ENCODE measurements around the gene POLR2B. TPM values are rescaled to one million over a fixed set of nuclear protein-coding genes. Genes with fewer than 3 reads are reported as not detected.

The POLR2B gene
- total RNA-seq, 1 experiment from 2014 or later: 122 TPM

DNA sequence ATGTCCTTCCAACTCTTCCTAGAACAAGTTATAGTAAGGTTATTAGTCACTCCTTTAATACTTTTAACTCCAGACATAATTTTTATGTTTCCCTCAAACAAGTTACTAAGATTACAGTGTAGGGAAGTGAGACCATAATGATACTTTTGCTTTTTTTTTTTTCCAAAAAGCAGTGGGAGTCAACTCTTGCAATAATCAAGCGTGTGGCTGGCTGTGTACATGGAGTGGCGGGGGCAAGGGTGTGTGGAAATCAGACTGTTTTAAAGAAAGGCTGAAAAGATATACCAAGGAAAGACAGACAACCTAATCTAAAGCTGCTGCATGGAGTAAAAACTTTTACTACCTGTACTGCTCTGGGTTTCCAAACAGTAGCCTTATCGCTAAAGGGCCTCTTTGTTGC lies 5.4 kb upstream of the POLR2B start:
- no peak overlapping the region for H3K4me3 ChIP-seq (ENCODE audit: insufficient read depth, low read depth, low read length)
- no peaks in the 10 kb centered on the region for H3K27me3 ChIP-seq (ENCODE audit: control insufficient read depth, insufficient read depth, low read length)
- no peak for DNase-seq
- H3K36me3 ChIP-seq (replicated peaks; ENCODE audit: control insufficient read depth, insufficient read depth, low read length): peaks cover 18% of the 10 kb centered on the region

DNA sequence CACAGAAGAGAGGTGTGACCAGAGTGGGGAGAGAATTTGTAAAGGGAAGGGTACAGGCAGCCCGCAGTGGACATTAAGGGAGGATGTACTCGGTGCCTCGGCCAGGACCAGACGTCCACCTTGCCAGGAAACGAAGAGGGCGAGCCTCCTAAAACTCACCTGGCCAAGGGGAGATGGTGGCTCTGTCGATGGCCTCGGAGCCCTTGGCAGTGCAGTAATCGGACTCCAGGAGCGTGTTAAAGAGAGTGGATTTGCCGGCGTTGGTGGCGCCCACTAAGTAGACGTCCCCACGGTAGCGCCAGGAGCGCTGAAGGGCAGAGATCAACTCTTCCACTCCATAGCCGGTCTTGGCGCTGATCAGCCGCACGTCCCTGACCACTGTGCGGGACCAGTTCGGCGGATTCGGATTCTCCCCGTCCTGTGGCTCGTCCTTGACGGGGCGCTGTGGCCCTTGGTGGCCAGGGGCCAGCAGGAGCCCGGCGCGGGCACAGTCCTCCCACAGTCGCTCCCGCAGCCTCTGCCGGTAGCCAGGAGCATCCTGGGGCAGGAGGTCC lies 2.3 kb upstream of the POLR2B start:
- H3K27me3 ChIP-seq (ENCODE audit: control insufficient read depth, insufficient read depth, low read length): no peaks in the 10 kb centered on the region
- no peak for DNase-seq
- H3K4me3 ChIP-seq (ENCODE audit: insufficient read depth, low read depth, low read length): peak overlapping the region; percentile 89
- peaks cover 14% of the 10 kb centered on the region for H3K36me3 ChIP-seq (replicated peaks; ENCODE audit: control insufficient read depth, insufficient read depth, low read length)

DNA sequence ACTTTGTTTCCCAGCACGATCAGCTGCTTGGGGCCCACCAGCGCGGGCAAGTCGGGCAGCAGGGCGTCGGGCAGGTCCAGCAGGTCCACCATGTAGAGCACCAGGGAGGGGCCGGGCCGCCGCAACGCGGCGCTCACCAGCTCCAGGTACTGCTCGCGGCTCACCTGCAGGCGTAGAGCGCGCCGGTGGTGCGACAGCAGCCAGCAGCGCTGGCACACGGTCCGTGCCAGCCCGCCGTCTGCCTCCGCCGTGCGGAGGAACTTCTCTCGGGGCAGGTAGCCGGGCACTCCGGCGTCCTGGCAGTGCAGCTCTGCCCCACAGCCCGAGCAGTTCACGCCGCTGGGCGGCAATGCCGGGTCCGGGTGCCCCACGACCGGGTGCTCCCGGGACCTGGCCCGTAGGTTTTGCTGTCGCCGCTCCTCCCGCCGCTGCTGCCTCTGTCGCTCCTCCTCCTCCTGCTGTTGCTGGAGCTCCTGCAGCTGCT lies 1.8 kb upstream of the POLR2B start:
- peaks cover 14% of the 10 kb centered on the region for H3K36me3 ChIP-seq (replicated peaks; ENCODE audit: control insufficient read depth, insufficient read depth, low read length)
- peak; percentile 85 for DNase-seq
- H3K4me3 ChIP-seq (ENCODE audit: insufficient read depth, low read depth, low read length): peak overlapping the region; percentile 89
- H3K27me3 ChIP-seq (ENCODE audit: control insufficient read depth, insufficient read depth, low read length): no peaks in the 10 kb centered on the region

GRCh38 chr4:56977321-56978012 lies 1.2 kb upstream of the POLR2B start, which contains the start of gene NOA1:
TSS of gene NOA1 (minus strand) at chr4:56977606. CDS start at chr4:56977585, 21 bp downstream.
- Histone ChIP-seq H3K27me3 (ENCODE audit: control insufficient read depth, insufficient read depth, low read length) (no peaks in the 10 kb centered on the region), H3K36me3 (replicated peaks; ENCODE audit: control insufficient read depth, insufficient read depth, low read length) (peaks cover 11% of the 10 kb centered on the region), H3K4me3 (ENCODE audit: insufficient read depth, low read depth, low read length) (peak within 1 kb of the TSS; percentile 89)
- peak; percentile 95 for DNase-seq

DNA sequence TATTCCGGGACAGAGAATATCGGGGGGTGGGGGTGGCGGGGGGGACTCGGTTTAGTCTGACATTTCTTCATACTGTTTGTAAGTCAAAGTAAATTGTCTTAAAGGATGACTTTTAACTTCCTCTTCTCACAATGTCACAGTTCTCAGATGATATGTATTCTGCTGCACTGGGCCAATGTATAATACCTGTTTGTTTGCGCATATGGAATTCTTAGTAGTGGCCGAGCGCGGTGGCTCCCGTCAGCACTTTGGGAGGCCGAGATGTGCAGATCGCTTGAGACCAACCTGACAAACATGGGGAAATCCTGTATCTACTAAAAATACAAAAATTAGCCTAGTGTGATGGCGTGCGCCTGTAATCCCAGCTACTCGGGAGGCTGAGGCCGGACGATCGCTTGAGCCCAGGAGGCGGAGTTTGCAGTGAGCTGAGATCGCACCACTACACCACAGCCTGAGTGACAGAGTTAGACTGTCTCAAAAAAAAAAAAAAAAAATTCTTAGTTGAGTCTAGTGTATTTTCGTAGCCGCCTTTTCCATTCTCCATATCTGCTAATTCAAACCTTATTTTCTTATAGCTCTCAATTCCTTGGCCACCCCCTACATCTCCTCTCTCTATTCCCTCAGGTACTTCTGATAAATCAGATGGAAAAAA lies 851 bp downstream of the POLR2B start:
- H3K4me3 ChIP-seq (ENCODE audit: insufficient read depth, low read depth, low read length): peak overlapping the region; percentile 89
- no peaks in the 10 kb centered on the region for H3K27me3 ChIP-seq (ENCODE audit: control insufficient read depth, insufficient read depth, low read length)
- no peak for DNase-seq
- H3K36me3 ChIP-seq (replicated peaks; ENCODE audit: control insufficient read depth, insufficient read depth, low read length): no peaks in the 10 kb centered on the region

DNA sequence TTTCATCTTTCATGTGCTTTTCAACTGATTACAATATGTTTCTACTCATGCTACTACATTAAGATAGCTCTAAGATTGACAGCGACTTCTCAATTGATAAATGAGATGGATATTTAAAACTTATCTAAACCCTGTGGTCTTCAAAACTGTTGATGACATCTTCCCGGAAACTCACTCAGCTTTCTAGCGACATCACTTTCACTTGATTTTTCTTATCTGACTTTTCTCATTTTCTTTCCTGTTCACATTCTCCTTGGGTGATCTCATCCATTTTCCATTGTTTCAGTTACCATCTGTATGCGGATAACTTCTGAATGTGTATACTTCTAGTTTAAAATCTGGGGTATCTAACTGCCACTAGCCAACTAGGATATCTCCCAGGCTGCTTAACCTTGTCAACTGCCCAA lies 3.1 kb downstream of the POLR2B start:
- DNase-seq: no peak
- Histone ChIP-seq H3K4me3 (ENCODE audit: insufficient read depth, low read depth, low read length) (no peak overlapping the region), H3K27me3 (ENCODE audit: control insufficient read depth, insufficient read depth, low read length) (no peaks in the 10 kb centered on the region), H3K36me3 (replicated peaks; ENCODE audit: control insufficient read depth, insufficient read depth, low read length) (peaks cover 2% of the 10 kb centered on the region; the same call in 1 of the 2 replicates)

DNA sequence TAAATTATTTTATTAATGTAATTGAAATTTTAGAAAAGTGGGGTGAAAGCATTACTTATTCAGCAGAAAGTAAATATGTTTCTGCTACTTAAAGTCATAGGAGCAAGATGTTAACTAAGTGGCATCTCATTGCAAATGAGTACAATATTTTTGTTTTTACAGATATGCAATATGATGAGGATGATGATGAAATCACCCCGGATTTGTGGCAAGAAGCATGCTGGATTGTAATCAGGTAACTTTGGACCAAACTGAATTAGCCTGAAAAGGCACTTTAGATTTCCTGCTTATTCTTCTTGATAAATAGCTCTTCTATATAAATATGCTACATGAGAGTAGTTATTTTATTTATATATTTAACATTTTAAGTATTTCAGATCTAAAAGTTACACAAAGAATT lies 7.5 kb downstream of the POLR2B start:
- peaks cover 4% of the 10 kb centered on the region for H3K36me3 ChIP-seq (replicated peaks; ENCODE audit: control insufficient read depth, insufficient read depth, low read length)
- no peaks in the 10 kb centered on the region for H3K27me3 ChIP-seq (ENCODE audit: control insufficient read depth, insufficient read depth, low read length)
- DNase-seq: no peak
- H3K4me3 ChIP-seq (ENCODE audit: insufficient read depth, low read depth, low read length): no peak overlapping the region

- no peak for DNase-seq
- Histone ChIP-seq H3K4me3 (ENCODE audit: insufficient read depth, low read depth, low read length) (no peak overlapping the region), H3K36me3 (replicated peaks; ENCODE audit: control insufficient read depth, insufficient read depth, low read length) (peaks cover 4% of the 10 kb centered on the region), H3K27me3 (ENCODE audit: control insufficient read depth, insufficient read depth, low read length) (no peaks in the 10 kb centered on the region)
Observed at GRCh38 chr4:56986952-56987351, 8.3 kb downstream of the POLR2B start.

DNA sequence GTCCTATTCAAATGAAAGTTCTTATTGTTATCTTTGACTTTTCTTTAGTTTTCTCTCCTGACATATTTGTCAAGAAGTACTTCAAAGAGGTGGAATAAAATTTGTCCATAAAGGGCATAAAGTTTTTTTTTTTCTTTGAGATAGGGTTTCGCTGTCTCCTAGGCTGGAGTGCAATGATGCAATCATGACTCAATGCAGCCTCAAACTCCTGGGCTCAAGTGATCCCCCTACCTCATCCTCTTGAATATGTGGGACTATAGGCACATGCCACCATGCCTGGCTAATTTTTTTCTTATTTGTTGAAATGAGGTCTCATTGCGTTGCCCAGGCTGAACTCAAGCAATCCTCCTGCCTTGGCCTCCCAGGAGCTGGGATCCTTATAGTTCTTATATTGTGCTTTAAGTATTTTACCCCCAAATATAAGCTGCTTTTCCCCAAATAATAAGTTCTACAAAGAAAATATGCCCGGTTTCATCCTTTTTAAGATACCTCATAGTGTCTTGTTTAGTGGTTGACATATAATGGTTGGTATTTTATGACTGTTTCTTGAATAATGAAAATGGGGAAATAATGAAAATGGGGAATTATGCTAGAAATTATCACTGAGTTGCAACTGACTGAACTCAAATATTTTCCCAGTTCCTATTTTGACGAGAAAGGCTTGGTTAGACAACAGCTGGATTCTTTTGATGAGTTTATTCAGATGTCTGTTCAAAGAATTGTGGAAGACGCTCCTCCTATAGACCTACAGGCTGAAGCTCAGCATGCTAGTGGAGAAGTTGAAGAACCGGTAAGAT lies 11.6 kb downstream of the POLR2B start:
- peaks cover 7% of the 10 kb centered on the region for H3K36me3 ChIP-seq (replicated peaks; ENCODE audit: control insufficient read depth, insufficient read depth, low read length)
- H3K4me3 ChIP-seq (ENCODE audit: insufficient read depth, low read depth, low read length): no peak overlapping the region
- H3K27me3 ChIP-seq (ENCODE audit: control insufficient read depth, insufficient read depth, low read length): no peaks in the 10 kb centered on the region
- DNase-seq: no peak

DNA sequence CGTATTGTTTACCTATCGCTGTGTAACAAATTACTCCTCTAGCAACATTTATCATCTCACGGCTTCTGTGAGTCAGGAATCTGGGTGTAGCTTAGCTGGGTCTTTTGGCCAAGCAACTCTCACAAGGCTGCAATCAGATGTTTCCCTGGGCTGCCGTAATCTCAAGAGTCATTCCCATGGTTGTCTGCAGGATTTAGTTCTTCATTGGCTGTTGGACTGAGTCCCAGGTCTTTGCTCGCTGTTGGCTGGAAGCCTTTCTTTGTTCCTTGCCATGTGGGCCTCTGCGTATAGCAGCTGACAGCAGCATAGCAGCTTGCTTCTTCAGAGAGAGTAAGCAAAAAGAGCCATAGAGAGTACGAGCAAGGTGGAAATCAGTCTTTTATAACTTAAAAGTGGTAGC lies 16.8 kb downstream of the POLR2B start:
- Histone ChIP-seq H3K4me3 (ENCODE audit: insufficient read depth, low read depth, low read length) (no peak overlapping the region), H3K27me3 (ENCODE audit: control insufficient read depth, insufficient read depth, low read length) (no peaks in the 10 kb centered on the region), H3K36me3 (replicated peaks; ENCODE audit: control insufficient read depth, insufficient read depth, low read length) (peaks cover 18% of the 10 kb centered on the region)
- DNase-seq: no peak

- Histone ChIP-seq H3K4me3 (ENCODE audit: insufficient read depth, low read depth, low read length) (no peak overlapping the region), H3K27me3 (ENCODE audit: control insufficient read depth, insufficient read depth, low read length) (no peaks in the 10 kb centered on the region), H3K36me3 (replicated peaks; ENCODE audit: control insufficient read depth, insufficient read depth, low read length) (peaks cover 21% of the 10 kb centered on the region)
- DNase-seq: no peak
Observed at GRCh38 chr4:56999751-57000150, 21.1 kb downstream of the POLR2B start.

GRCh38 chr4:57013543-57014120 lies 34.9 kb downstream of the POLR2B start:
- Histone ChIP-seq H3K4me3 (ENCODE audit: insufficient read depth, low read depth, low read length) (no peak overlapping the region), H3K27me3 (ENCODE audit: control insufficient read depth, insufficient read depth, low read length) (no peaks in the 10 kb centered on the region), H3K36me3 (replicated peaks; ENCODE audit: control insufficient read depth, insufficient read depth, low read length) (peaks cover 23% of the 10 kb centered on the region)
- no peak for DNase-seq

GRCh38 chr4:57018980-57019379 lies 40.3 kb downstream of the POLR2B start:
- Histone ChIP-seq H3K36me3 (replicated peaks; ENCODE audit: control insufficient read depth, insufficient read depth, low read length) (peaks cover 24% of the 10 kb centered on the region), H3K4me3 (ENCODE audit: insufficient read depth, low read depth, low read length) (no peak overlapping the region), H3K27me3 (ENCODE audit: control insufficient read depth, insufficient read depth, low read length) (no peaks in the 10 kb centered on the region)
- DNase-seq: no peak

GRCh38 chr4:57020467-57021101 lies 41.9 kb downstream of the POLR2B start:
- no peak for DNase-seq
- Histone ChIP-seq H3K36me3 (replicated peaks; ENCODE audit: control insufficient read depth, insufficient read depth, low read length) (peaks cover 28% of the 10 kb centered on the region), H3K27me3 (ENCODE audit: control insufficient read depth, insufficient read depth, low read length) (no peaks in the 10 kb centered on the region), H3K4me3 (ENCODE audit: insufficient read depth, low read depth, low read length) (no peak overlapping the region)
